ENCODE data around the gene MAST3. TPM values are rescaled to one million over a fixed set of nuclear protein-coding genes. Genes with fewer than 3 reads are reported as not detected.
"Not testable (repeated sequence)": the region's sequence is repeated elsewhere in the genome, so short reads cannot be mapped to it uniquely, and the experiment has no call there.

Gene MAST3
- total RNA-seq, 2 donors from 2014 or later = 22.4 to 23.2 TPM

DNA sequence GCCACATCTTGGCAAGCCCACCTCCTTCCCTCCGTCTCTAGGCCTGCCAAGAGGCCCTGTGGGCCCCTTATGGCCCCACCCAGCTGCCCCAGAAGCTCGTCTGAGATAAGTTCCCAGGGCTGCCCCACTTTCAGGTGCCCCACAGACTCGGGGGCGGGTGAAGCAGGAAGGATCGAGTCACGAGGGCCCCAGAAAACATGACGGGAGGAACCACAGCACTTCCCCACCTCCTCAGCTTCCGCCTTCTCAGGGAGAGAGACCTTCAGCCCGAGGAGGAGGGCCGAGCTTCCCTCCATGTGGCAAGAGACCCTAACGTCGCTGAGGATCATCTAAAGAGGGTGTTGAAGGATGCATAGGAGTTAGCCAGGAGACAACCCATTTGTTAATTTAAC is 6.4 kb upstream of the MAST3 start:
- Mint-ChIP-seq H3K27me3 (ENCODE audit: low read depth) (no peaks in the 10 kb centered on the region), H3K9me3 (no peaks in the 10 kb centered on the region), H3K36me3 (ENCODE audit: insufficient read depth in 2 of 2) (no peaks in the 10 kb centered on the region), H3K4me1 (ENCODE audit: low read depth) (peaks cover 50% of the 10 kb centered on the region), H3K4me3 (peak overlapping the region; percentile 60 to 76), H3K27ac (peak overlapping the region; percentile 90)
- ATAC-seq (replicated peaks in 1 of 2) = peak; percentile 75
- DNase-seq = peak; percentile 86 to 89

DNA sequence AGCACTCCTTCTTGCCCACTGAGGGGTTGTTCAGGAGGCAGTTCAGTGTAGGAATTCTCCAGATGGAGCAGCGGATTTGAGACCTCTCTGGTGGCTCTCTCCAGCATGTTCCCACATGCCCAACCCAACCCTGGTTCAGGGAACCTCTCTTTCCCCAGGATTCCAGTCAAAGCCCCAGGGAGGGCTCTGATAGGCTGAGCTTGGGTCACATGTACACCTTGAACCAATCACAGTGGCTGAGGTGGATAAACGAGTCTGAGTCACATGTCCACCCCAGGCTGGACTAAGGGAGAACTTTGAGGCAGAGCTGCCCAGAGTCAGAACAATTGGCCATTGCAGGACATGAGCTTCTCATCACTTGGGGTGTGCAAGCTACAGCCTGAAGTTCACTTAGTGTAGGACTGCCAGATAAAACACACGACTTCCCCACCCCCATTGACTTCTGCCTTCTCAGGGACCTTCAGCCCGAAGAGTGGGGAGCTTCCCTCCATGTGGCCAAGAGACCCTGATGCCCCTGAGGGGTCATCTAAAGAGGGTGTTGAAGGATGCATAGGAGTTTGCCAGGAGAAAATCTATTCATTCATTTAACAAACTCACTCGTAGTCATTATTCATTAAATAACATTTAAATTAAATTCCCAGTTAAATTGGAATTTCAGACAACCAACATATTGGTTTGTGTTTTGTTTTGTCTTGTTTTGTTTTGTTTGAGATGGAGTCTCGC is 4.0 kb upstream of the MAST3 start:
- Mint-ChIP-seq H3K4me3 (no peak overlapping the region), H3K27ac (no peak overlapping the region), H3K4me1 (ENCODE audit: low read depth) (peaks cover 49% of the 10 kb centered on the region), H3K36me3 (ENCODE audit: insufficient read depth in 2 of 2) (no peaks in the 10 kb centered on the region), H3K27me3 (ENCODE audit: low read depth) (no peaks in the 10 kb centered on the region), H3K9me3 (no peaks in the 10 kb centered on the region)
- ATAC-seq (replicated peaks in 1 of 2) = no peak
- DNase-seq = no peak

DNA sequence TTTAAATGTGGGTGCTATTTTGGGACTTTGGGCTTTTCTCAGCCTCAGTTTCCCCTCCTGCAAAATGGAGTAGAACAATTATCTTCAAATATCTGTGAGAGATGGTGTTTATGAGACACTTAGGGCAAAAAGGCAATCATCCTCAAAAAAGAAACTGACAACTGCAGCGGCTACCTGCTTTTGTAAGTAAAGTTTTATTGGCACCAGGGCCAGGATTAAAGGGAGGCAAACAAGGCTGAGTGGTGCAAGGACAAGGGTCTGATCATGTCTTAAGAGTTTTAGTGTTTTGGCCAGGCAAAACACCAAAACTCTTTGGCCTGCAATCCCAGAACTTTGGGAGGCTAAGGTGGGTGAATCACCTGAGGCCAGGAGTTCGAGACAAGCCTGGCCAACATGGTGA is 1.3 kb upstream of the MAST3 start:
- Mint-ChIP-seq H3K36me3 (ENCODE audit: insufficient read depth in 2 of 2) (no peaks in the 10 kb centered on the region), H3K9me3 (no peaks in the 10 kb centered on the region), H3K4me3 (no peak overlapping the region), H3K4me1 (ENCODE audit: low read depth) (peaks cover 40% of the 10 kb centered on the region), H3K27ac (peak overlapping the region; percentile 10), H3K27me3 (ENCODE audit: low read depth) (no peaks in the 10 kb centered on the region)
- ATAC-seq (replicated peaks in 1 of 2) = no peak
- DNase-seq = no peak

DNA sequence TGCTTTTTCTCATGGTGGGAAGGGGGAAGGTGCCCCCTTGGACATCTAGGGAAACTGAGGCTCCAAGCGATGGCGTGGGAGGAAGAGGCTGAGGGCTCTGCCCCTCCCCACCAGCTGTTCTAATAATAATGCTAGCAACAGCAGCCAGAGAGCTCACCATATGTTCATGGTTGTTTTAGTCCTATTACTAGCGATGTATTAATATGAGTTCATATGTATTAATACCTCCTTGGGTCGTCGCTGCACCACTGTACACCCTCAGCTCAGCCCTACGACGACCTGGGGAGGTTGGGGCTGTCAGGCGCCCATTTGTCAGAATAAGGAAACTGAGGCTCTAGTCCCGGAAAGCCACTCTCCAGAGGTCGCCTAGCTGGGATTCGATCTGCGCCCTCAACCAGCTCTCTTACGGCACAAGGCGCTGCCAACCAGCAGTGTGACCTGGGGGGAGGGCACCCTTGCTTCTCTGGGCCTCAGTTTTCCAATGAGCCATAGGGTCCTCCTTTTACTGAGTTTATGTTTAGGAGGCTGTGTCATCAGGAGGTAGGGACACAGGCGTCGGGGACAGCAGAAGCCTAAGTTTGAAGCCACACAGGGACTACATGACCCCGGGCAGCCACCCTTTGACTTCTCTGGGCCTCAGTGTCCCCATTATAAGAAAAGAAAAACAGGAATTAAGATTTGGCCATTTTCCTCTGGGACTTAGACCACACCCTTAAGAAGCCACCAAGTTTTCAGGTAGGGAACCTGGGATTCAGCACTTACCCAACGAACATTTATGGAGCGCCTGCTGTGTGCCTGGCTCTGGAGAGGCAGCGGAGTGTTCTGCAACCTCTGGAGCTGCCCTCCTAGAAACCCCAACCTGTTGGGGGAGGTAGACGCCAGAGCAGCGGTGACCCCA is 664 bp downstream of the MAST3 start:
- Mint-ChIP-seq H3K27ac (no peak overlapping the region), H3K36me3 (ENCODE audit: insufficient read depth in 2 of 2) (no peaks in the 10 kb centered on the region), H3K4me1 (ENCODE audit: low read depth) (peaks cover 29% of the 10 kb centered on the region), H3K4me3 (peak overlapping the region; percentile 81 to 90), H3K27me3 (ENCODE audit: low read depth) (no peaks in the 10 kb centered on the region), H3K9me3 (no peaks in the 10 kb centered on the region)
- DNase-seq (no peak), ATAC-seq (replicated peaks in 1 of 2) (no peak)

DNA sequence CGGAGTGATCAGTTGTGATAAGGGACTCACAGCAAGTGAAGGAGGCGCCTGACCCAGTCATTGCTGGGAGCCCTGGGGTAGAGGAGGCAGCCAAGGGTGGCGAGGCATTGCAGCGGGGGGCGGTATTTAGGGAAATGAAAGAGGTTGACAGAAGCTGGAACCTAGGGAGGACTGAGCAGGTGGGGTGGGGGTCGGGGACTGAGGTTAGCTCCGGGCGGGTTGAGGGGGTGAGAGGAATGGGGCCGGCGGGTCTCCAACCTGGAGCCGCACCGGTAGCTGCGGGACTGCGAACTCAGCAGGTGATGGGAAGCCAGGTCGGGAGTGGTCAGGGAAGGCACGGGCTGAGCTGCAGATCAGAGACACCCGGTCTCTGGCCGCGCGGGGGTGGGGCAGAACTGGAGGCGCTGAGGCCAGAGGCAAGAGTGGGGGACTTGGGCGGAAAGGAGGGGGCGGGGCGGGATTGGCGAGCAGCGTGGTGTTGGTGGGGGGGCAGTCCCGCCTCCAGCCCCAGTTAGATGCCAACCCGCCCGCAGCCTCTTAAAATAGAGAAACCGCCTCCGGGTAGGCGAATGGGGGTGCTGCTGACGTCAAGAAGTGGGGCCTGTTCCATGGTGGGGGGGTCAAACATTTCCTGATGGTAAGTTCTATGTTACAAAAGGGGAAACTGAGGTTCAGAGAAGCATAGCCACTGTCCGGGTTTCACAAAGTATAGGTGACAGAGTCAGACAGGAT is 1.5 kb downstream of the MAST3 start:
- H3K27me3 Mint-ChIP-seq (ENCODE audit: low read depth) = no peaks in the 10 kb centered on the region
- DNase-seq = peak; percentile 51 to 53

DNA sequence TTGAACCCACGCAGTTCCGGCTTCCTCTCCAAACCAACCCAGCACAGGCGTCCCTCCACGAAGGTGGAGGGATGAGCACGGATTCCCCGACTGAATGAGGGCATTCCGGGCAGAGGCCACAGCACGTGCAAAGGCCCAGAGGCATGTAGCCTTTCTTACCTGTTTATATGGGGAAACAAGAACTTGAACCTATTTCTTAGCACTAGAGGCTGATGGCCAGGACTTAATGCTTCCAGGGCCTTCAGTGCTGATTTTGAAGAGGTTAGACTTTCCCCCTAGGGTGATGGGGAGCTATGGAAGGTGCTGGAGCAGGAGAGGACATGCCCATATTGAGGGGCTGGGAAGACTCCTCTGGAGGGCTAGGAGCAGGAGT is 2.0 kb downstream of the MAST3 start:
- no peak for DNase-seq
- Mint-ChIP-seq H3K27ac (no peak overlapping the region), H3K4me1 (ENCODE audit: low read depth) (peaks cover 40% of the 10 kb centered on the region), H3K9me3 (no peaks in the 10 kb centered on the region), H3K27me3 (ENCODE audit: low read depth) (no peaks in the 10 kb centered on the region), H3K4me3 (peak overlapping the region; percentile 81 to 90), H3K36me3 (ENCODE audit: insufficient read depth in 2 of 2) (no peaks in the 10 kb centered on the region)
- no peak for ATAC-seq (replicated peaks in 1 of 2)

More for the DNA sequence above, 1.5 kb downstream of the MAST3 start:
- H3K4me1 Mint-ChIP-seq (ENCODE audit: low read depth) = peaks cover 35% of the 10 kb centered on the region
- H3K36me3 Mint-ChIP-seq (ENCODE audit: insufficient read depth in 2 of 2) = no peaks in the 10 kb centered on the region
- no peaks in the 10 kb centered on the region for H3K9me3 Mint-ChIP-seq
- H3K4me3 Mint-ChIP-seq = peak overlapping the region; percentile 81 to 90
- peak; percentile 28 for ATAC-seq (replicated peaks in 1 of 2)
- no peak overlapping the region for H3K27ac Mint-ChIP-seq

DNA sequence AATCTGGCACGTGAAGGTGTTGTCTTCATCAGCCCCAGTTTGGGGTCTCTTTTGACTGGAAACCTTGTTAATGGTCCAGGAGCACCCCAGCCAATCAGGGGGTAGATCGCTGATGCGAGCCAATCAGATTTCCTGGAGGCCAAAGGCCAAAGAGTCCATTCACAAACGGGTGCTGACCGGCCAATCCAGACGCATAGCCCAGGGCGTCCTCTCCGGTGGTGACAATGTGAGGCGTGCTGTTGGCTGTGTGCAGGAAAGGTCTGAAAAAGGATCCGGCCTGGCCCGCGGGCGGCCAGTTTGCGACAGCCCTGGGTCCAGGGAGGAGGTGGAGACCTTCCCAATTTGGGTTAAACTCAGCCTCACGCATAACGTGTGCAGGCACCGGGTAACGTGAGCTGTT is 3.1 kb downstream of the MAST3 start:
- peaks cover 42% of the 10 kb centered on the region for H3K4me1 Mint-ChIP-seq (ENCODE audit: low read depth)
- H3K36me3 Mint-ChIP-seq (ENCODE audit: insufficient read depth in 2 of 2) = no peaks in the 10 kb centered on the region
- no peak overlapping the region for H3K4me3 Mint-ChIP-seq
- DNase-seq = no peak
- H3K27me3 Mint-ChIP-seq (ENCODE audit: low read depth) = no peaks in the 10 kb centered on the region
- no peak for ATAC-seq (replicated peaks in 1 of 2)
- no peaks in the 10 kb centered on the region for H3K9me3 Mint-ChIP-seq
- no peak overlapping the region for H3K27ac Mint-ChIP-seq

DNA sequence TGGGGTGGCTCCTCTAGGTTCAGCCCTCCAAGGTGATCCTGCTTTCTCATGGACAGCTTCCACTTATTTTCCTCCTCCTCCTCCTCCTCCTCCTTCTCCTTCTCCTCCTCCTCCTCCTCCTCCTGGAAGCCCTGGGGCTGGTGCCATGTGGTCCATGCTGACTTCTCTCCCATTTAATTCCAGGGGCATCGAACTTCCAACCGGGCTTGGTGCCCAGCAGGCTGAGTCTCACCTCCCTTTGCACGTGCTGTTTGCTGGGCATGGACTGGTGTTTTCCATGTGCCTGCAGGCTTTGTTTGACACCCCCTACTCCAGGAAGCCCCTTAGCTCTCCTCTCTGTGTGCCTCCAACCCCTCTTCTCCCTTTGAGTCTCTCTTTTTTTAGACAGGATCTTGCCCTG is 3.7 kb downstream of the MAST3 start:
- ATAC-seq (replicated peaks in 1 of 2) (no peak), DNase-seq (no peak)
- H3K27ac Mint-ChIP-seq = no peak overlapping the region
- no peaks in the 10 kb centered on the region for H3K36me3 Mint-ChIP-seq (ENCODE audit: insufficient read depth in 2 of 2)
- H3K9me3 Mint-ChIP-seq = no peaks in the 10 kb centered on the region
- H3K4me1 Mint-ChIP-seq (ENCODE audit: low read depth) = peaks cover 42% of the 10 kb centered on the region
- H3K4me3 Mint-ChIP-seq = no peak overlapping the region
- H3K27me3 Mint-ChIP-seq (ENCODE audit: low read depth) = no peaks in the 10 kb centered on the region

DNA sequence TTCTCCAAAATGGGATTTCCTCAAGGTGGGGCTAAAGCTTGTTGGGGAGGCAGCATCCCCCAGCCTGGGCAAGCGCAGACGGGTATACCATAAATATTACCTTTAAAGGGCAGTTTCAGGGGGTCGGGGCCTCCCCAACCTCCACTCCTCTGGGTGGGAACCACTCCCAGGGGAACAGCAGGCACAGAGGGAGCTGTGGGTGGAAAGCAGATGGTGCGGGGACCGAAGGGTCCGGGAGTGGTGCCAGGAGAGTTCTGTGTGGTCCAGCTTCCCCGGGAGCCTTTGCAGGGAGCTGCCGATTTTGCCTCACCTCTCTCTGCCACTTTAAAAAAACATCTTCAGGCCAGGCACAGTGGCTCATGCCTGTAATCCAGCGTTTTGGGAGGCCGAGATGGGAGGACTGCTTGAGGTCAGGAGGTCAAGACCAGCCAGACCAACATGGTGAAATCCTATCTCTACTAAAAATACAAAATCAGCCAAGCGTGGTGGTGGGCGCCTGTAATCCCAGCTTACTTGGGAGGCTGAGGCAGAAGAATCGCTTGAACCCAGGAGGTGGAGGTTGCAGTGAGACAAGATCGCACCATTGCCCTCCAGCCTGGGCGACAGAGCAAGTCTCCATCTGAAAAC is 5.5 kb downstream of the MAST3 start:
- Mint-ChIP-seq H3K4me1 (ENCODE audit: low read depth) (peaks cover 36% of the 10 kb centered on the region), H3K27me3 (ENCODE audit: low read depth) (no peaks in the 10 kb centered on the region), H3K36me3 (ENCODE audit: insufficient read depth in 2 of 2) (no peaks in the 10 kb centered on the region), H3K9me3 (no peaks in the 10 kb centered on the region), H3K27ac (no peak overlapping the region), H3K4me3 (peak overlapping the region in 1 of 2 donors; percentile 77)
- DNase-seq (no peak), ATAC-seq (replicated peaks in 1 of 2) (no peak)

DNA sequence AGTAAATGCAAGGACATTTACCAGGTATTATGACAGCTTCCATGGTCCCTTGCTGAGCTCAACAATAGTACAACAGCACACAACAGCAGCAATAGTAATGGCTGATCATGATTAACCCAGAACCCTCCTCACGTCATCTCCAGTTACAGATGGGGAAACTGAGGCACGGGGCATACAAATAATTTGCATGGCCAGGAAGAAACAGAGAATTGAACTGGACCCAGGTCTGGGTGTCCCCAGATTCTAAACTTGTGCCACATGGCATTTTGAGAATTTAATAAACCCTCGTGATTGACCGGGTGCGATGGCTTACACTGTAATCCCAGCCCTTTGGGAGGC is 7.2 kb downstream of the MAST3 start:
- ATAC-seq (replicated peaks in 1 of 2) (no peak), DNase-seq (no peak)
- H3K9me3 Mint-ChIP-seq = no peaks in the 10 kb centered on the region
- H3K27ac Mint-ChIP-seq = no peak overlapping the region
- H3K36me3 Mint-ChIP-seq (ENCODE audit: insufficient read depth in 2 of 2) = no peaks in the 10 kb centered on the region
- H3K27me3 Mint-ChIP-seq (ENCODE audit: low read depth) = no peaks in the 10 kb centered on the region
- H3K4me3 Mint-ChIP-seq = peak overlapping the region; percentile 70 to 77
- H3K4me1 Mint-ChIP-seq (ENCODE audit: low read depth) = peaks cover 30% of the 10 kb centered on the region

DNA sequence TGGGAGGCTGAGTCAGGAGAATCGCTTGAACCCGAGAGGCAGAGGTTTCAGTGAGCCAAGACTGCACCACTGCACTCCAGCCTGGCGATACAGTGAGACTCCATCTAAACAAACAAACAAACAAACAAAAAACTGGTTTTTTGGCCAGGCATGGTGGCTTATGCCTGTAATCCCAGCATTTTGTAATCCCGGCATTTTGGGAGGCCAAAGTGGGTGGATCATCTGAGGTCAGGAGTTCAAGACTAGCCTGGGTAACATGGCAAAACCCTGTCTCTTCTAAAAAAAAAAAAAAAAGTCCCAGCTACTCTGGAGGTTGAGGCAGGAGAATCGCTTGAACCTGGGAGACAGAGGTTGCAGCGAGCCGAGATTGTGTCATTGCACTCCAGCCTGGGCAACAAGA is 7.7 kb downstream of the MAST3 start:
- not testable (repeated sequence) for ATAC-seq (replicated peaks in 1 of 2); H3K4me3 Mint-ChIP-seq; DNase-seq; H3K9me3 Mint-ChIP-seq; H3K27ac Mint-ChIP-seq; H3K36me3 Mint-ChIP-seq (ENCODE audit: insufficient read depth in 2 of 2); H3K27me3 Mint-ChIP-seq (ENCODE audit: low read depth)
- H3K4me1 Mint-ChIP-seq (ENCODE audit: low read depth) = peaks cover 26% of the 10 kb centered on the region

DNA sequence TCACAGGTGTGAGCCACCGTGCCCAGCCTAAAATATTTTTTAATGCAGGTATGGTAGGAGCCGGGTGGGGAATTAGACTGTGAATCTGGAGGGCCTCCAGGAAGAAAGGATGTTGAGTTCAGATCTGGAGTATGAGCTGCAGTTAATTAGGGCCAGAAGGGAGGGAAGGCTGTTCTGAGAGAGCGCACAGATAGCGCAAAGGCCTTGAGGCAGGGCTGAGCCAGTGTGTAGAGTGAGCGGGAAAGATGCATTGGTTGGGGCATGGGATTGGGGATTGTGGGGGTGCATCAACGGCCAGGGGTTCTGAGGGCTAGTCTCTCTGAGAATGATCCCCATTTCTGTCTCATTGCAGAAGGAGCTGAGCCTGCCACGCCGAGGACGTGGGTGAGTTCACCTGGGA is 9.7 kb downstream of the MAST3 start:
- no peaks in the 10 kb centered on the region for H3K9me3 Mint-ChIP-seq
- DNase-seq = no peak
- H3K4me1 Mint-ChIP-seq (ENCODE audit: low read depth) = peaks cover 25% of the 10 kb centered on the region
- no peak overlapping the region for H3K4me3 Mint-ChIP-seq
- no peaks in the 10 kb centered on the region for H3K27me3 Mint-ChIP-seq (ENCODE audit: low read depth)
- ATAC-seq (replicated peaks in 1 of 2) = no peak
- no peak overlapping the region for H3K27ac Mint-ChIP-seq
- H3K36me3 Mint-ChIP-seq (ENCODE audit: insufficient read depth in 2 of 2) = no peaks in the 10 kb centered on the region

DNA sequence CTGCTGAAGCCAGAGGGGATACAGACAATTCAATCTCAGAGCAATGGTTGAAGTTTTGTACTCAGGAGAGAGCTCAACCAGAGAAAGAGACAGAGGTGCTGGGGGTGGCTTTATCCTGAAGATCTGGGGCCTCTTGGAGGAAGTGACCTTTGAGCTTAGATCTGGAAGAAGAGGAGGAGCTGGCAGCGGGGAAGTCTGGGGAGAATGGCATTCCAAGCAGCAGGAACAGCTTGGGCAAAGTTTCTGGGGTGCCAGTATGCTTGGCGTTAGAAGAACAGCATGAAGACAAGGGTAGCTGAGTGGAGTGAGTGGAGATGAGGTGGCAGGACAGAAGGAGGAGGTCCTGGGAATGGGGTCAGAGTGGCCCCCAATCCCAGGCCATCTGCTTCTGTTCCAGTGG is 11.3 kb downstream of the MAST3 start:
- Mint-ChIP-seq H3K27me3 (ENCODE audit: low read depth) (no peaks in the 10 kb centered on the region), H3K9me3 (no peaks in the 10 kb centered on the region), H3K36me3 (ENCODE audit: insufficient read depth in 2 of 2) (no peaks in the 10 kb centered on the region), H3K4me3 (peak overlapping the region; percentile 62 to 66), H3K4me1 (ENCODE audit: low read depth) (peaks cover 26% of the 10 kb centered on the region), H3K27ac (peak overlapping the region; percentile 3)
- DNase-seq (no peak), ATAC-seq (replicated peaks in 1 of 2) (no peak)

All from activated T-cell treated with anti-CD3 and anti-CD28 coated beads, Interleukin-2, amount 50 U/mL, for 72 hours (primary cell).